ENCODE results near the gene CDK16. TPM values are rescaled to one million over a fixed set of nuclear protein-coding genes. Genes with fewer than 3 reads are reported as not detected.

The CDK16 gene
- total RNA-seq, 4 donors from 2014 or later, result 105 to 181 (median 151) TPM

DNA sequence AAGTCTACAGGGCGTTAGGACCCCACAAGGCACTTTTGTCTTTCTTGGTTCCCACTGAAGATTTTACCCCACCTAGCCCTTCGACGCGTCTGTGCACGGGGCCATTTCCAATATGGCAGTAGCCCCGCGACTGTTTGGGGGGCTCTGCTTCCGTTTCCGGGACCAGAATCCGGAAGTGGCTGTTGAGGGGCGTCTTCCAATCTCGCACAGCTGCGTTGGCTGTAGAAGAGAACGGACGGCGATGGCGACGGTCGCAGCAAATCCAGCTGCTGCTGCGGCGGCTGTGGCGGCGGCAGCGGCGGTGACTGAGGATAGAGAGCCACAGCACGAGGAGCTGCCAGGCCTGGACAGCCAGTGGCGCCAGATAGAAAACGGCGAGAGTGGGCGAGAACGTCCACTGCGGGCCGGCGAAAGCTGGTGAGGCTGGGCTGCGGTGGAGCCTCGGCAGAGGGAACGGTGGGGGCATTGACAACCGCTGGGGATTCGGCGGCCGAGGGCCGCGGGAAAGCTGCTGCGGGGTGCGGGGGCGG lies 14.4 kb downstream of the CDK16 start, which contains the start of gene USP11:
TSS of gene USP11 (plus strand) at position 207 of the 530 bp plus-strand sequence. CDS start at position 242, 35 bp downstream.
- H3K27ac ChIP-seq, result peak within 1 kb of the TSS; percentile 94 to 99 (median 97)
- 40% methylated on average over 46 of the region's 46 CpGs; no CpG with 5 or more reads in 1 of the 2 donors for WGBS, 2 donors (ENCODE audit: low coverage in 1 of 2)
- H3K27me3 ChIP-seq, result no peaks in the 10 kb centered on the region
- no peak for TF ChIP-seq EP300 (IDR thresholded peaks at IDR 0.05; ENCODE audit: low read depth)
- TF ChIP-seq POLR2A (IDR thresholded peaks at IDR 0.05), result peak; percentile 82
- TF ChIP-seq, protein P1, sequence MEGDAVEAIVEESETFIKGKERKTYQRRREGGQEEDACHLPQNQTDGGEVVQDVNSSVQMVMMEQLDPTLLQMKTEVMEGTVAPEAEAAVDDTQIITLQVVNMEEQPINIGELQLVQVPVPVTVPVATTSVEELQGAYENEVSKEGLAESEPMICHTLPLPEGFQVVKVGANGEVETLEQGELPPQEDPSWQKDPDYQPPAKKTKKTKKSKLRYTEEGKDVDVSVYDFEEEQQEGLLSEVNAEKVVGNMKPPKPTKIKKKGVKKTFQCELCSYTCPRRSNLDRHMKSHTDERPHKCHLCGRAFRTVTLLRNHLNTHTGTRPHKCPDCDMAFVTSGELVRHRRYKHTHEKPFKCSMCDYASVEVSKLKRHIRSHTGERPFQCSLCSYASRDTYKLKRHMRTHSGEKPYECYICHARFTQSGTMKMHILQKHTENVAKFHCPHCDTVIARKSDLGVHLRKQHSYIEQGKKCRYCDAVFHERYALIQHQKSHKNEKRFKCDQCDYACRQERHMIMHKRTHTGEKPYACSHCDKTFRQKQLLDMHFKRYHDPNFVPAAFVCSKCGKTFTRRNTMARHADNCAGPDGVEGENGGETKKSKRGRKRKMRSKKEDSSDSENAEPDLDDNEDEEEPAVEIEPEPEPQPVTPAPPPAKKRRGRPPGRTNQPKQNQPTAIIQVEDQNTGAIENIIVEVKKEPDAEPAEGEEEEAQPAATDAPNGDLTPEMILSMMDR (IDR thresholded peaks at IDR 0.05), result no peak
- TF ChIP-seq POLR2AphosphoS5 (IDR thresholded peaks at IDR 0.05), result peak; percentile 17 to 82 (median 59)
- peak within 1 kb of the TSS; percentile 56 to 83 (median 70) for H3K4me3 ChIP-seq
- no peaks in the 10 kb centered on the region for H3K36me3 ChIP-seq
- peak; percentile 50 for DNase-seq
- intact Hi-C loops (cut with DNase I; ENCODE audit: low total_unique reads) (no loop called here), in situ Hi-C loops (cut with MboI; ENCODE audit: low pct_ligation_motif_present in 1 of 4, low pct_unique_long_range_greater_than_20kb in 1 of 4, low sequenced_read_pairs in 3 of 4) (no loop called here)
- no peaks in the 10 kb centered on the region for H3K9me3 ChIP-seq
- peaks cover 0 to 6% (median 4%) of the 10 kb centered on the region in 4 donors for H3K4me1 ChIP-seq

DNA sequence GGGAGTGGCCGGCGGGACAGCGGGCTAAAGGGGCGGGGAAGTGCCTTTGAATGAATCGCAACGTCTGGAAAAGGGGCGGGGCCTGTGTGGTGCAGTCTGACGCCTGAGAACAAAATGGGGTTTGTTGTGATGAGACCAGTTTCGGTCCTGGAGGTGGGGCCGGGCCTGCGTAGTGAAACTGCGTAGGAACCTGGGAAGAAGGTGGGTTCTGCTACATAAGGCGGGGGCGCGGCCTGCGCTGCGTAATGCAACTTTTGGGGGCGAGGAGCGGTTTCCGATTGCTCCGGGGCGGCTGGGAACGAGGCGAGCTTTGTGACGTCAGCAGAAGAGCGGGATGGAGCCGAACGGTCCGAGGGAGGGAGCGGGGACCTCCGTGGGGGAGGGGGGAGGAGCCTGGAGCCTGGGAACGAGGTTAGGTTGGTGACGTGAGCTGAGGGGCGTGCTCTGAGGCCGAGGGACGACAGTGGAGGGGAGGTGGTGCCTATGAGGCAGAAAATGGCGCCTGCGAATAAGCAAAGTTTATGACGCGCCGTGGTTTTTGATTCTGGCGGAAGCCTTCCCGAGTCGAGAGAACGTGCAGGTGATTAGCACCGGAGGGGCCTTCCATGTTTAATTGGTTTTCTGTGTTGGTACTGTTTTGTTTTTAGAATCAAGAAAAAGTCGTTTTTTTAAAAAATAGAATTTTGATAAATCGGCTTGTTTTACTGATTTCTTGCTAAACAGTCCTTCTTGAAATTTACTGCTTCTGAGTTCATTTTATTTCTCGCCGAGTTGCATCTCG lies 15.0 kb downstream of the CDK16 start:
- TF ChIP-seq EP300 (IDR thresholded peaks at IDR 0.05; ENCODE audit: low read depth), result peak; percentile 69
- peak; percentile 32 for TF ChIP-seq POLR2A (IDR thresholded peaks at IDR 0.05)
- peak in 1 of 3 donors; percentile 52 for TF ChIP-seq POLR2AphosphoS5 (IDR thresholded peaks at IDR 0.05)
- TF ChIP-seq, protein P1 (IDR thresholded peaks at IDR 0.05), result no peak
- peak; percentile 96 for DNase-seq
- Histone ChIP-seq H3K4me1 (peaks cover 0 to 6% (median 4%) of the 10 kb centered on the region in 4 donors), H3K27ac (peak overlapping the region; percentile 94 to 99 (median 97)), H3K9me3 (no peaks in the 10 kb centered on the region), H3K27me3 (no peaks in the 10 kb centered on the region), H3K36me3 (no peaks in the 10 kb centered on the region), H3K4me3 (peak overlapping the region; percentile 56 to 83 (median 70))
- intact Hi-C loops (cut with DNase I; ENCODE audit: low total_unique reads), result no loop called here
- in situ Hi-C loops (cut with MboI; ENCODE audit: low pct_ligation_motif_present in 1 of 4, low pct_unique_long_range_greater_than_20kb in 1 of 4, low sequenced_read_pairs in 3 of 4), result no loop called here
- 0 to 38% methylated on average over 4 to 51 of the region's 51 CpGs for WGBS, 2 donors (ENCODE audit: low coverage in 1 of 2)

DNA sequence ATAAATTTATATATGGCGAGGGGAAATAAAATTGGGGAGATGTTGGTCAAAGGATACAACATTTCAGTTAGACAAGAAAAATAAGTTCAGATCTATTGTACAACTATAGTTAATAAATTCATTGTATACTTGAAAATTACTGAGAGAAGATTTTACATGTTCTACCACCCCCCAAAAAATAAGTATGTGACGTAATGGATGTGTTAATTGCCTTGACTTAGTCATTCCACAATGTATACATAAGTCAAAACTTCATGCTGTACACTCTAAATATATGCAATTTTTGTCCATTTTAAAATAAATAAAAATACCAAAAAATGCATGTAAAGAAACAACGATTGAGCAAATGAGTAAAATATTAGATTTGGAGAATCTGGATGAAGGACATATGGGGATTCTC lies 16.1 kb downstream of the CDK16 start:
- no peak for DNase-seq
- no peak for TF ChIP-seq EP300 (IDR thresholded peaks at IDR 0.05; ENCODE audit: low read depth)
- no peak for TF ChIP-seq POLR2AphosphoS5 (IDR thresholded peaks at IDR 0.05)
- Histone ChIP-seq H3K4me3 (peak overlapping the region in 3 of 4 donors; percentile 56 to 83 (median 60)), H3K36me3 (no peaks in the 10 kb centered on the region), H3K9me3 (no peaks in the 10 kb centered on the region), H3K27ac (peak overlapping the region; percentile 94 to 99 (median 97)), H3K27me3 (no peaks in the 10 kb centered on the region), H3K4me1 (peaks cover 0 to 6% (median 4%) of the 10 kb centered on the region in 4 donors)
- intact Hi-C loops (cut with DNase I; ENCODE audit: low total_unique reads) (no loop called here), in situ Hi-C loops (cut with MboI; ENCODE audit: low pct_ligation_motif_present in 1 of 4, low pct_unique_long_range_greater_than_20kb in 1 of 4, low sequenced_read_pairs in 3 of 4) (no loop called here)
- 62 to 67% methylated on average over 2 to 3 of the region's 3 CpGs for WGBS, 2 donors (ENCODE audit: low coverage in 1 of 2)

DNA sequence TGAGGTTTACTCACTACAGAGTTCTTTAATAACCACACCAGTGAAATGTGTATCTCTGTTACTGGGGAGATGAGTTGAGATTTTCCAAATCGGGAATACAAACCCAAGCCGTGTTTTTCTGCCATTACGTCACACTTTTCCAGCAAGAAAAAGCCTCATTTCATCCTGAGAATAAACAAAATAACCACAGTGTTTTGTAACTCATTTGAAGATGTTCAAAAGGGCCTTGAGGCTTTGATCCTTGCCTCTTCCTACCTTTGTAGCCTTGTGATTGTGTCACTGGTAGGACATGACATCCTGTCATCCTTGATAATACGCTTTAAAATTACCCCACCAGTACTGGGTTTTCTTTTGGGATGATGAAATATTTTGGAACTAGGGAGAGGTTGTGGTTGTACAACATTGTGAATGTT lies 17.2 kb downstream of the CDK16 start:
- in situ Hi-C loops (cut with MboI; ENCODE audit: low pct_ligation_motif_present in 1 of 4, low pct_unique_long_range_greater_than_20kb in 1 of 4, low sequenced_read_pairs in 3 of 4), result no loop called here
- H3K27ac ChIP-seq, result peak overlapping the region; percentile 94 to 99 (median 97)
- no peaks in the 10 kb centered on the region for H3K27me3 ChIP-seq

More for the DNA sequence above, 17.2 kb downstream of the CDK16 start:
- Histone ChIP-seq H3K4me3 (no peak overlapping the region), H3K36me3 (no peaks in the 10 kb centered on the region), H3K4me1 (peaks cover 0 to 6% (median 4%) of the 10 kb centered on the region in 4 donors), H3K9me3 (no peaks in the 10 kb centered on the region)
- intact Hi-C loops (cut with DNase I; ENCODE audit: low total_unique reads), result no loop called here
- 77 to 83% methylated on average over 3 to 4 of the region's 4 CpGs for WGBS, 2 donors (ENCODE audit: low coverage in 1 of 2)
- DNase-seq, result no peak
- no peak for TF ChIP-seq POLR2A (IDR thresholded peaks at IDR 0.05)
- no peak for TF ChIP-seq POLR2AphosphoS5 (IDR thresholded peaks at IDR 0.05)
- TF ChIP-seq, protein P1 (IDR thresholded peaks at IDR 0.05), result no peak
- TF ChIP-seq EP300 (IDR thresholded peaks at IDR 0.05; ENCODE audit: low read depth), result no peak

Measured in transverse colon (tissue), 4 donors.